ENCODE data around the gene CDH18.
"Not testable (repeated sequence)": the region's sequence is repeated elsewhere in the genome, so short reads cannot be mapped to it uniquely, and the experiment has no call there.

CDH18 gene

DNA sequence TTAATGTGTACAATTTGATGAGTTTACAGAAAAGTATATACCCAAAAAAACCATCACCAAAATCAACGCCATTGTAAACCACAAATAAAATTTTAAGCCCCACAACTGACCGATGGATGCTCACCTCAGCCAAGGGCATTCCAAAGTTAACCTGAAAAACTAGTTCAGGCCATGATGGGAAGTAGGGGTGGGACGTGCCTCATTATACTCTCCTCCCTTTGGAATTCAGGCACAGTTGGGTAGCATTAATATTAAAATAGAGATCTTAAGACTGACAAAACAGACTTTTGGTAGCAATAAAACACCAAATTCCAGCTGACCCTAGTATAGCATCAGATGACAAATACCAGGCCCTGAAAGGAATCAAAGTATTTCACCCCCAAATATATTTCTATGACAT, 129.0 kb downstream of the CDH18 start:
- DNase-seq, result no peak

DNA sequence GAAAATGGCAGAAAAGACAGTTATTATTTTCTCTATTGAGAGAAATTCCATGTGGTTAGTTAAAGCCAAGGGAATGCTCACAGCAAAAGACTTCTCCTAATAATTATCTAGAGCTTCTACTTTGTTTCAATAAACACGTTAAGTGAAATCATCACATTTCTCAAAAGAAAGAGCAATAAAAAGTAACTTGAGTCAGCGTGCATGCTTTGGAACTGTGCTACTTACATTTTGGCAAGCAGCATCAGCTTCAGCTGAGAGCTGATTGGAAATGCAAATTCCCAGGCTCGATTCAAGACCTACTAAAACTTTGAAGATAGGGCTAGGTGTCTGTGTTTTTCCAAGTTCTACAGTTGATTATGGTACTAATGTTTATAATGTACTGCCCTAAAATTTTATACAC, 132.1 kb downstream of the CDH18 start:
- DNase-seq, result no peak

GRCh38 chr5:19855453-19855852, 132.5 kb downstream of the CDH18 start:
- DNase-seq, result no peak

DNA sequence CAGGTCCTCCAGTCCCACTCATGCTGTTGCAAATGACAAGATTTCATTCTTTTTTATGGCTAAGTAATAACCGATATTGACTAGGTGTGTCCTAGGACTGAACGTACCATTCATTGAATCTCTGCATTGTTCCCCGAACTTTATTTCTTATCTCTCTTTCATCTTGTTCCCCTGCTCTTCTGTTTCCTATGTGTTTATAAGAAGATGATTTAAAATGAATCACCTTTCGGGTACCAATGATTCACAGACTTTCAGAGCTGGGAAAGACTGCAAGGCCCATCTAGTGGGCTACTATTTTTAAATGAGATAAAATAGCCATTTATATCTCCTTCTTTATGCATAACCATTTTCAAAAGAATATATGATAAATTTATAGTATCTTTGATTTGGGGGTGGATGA, 133.0 kb downstream of the CDH18 start:
- DNase-seq, result no peak

DNA sequence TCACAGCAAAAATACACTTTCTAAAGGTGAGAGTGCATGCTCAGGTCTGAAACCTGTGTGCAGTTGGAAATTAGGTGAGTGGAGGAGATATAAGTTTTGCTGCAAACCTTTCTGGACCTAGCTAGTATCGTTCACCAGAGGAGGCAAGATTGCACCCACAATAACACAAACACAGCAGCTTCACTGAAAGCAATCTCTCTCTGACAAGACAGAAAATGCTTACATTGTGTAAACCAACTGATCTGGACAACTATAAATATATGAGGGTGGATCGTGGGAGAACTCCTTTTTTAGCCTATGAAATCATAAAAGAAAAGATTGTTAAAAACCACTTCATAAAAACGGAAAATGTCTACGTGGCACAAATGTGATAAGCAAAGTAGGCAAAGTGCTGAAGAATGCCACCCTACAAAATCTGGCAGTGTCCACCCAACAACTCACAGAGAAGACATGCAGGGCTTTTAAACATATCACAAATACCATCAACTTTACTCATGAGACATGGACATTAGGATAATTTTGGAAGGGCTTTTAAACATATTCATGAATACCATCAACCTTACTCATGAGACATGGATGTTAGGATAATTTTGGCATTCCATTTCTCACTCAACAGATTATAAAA, 134.3 kb downstream of the CDH18 start:
- no peak for DNase-seq

- DNase-seq, result no peak
Measured at GRCh38 chr5:19837536-19838174, 150.3 kb downstream of the CDH18 start.

GRCh38 chr5:19835442-19835841, 152.6 kb downstream of the CDH18 start:
- no peak for DNase-seq

DNA sequence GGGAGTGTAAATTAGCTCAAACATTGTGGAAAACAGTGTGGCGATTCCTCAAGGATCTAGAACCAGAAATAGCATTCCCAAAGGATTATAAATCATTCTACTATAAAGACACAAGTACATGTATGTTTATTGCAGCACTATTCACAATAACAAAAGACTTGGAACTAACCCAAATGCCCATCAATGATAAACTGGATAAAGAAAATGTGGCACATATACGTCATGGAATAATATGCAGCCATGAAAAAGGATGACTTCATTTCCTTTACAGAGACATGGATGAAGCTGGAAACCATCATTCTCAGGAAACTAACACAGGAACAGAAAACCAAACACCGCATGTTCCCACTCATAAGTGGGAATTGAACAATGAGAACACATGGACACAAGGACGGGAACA, 175.3 kb downstream of the CDH18 start:
- not testable (repeated sequence) for DNase-seq

DNA sequence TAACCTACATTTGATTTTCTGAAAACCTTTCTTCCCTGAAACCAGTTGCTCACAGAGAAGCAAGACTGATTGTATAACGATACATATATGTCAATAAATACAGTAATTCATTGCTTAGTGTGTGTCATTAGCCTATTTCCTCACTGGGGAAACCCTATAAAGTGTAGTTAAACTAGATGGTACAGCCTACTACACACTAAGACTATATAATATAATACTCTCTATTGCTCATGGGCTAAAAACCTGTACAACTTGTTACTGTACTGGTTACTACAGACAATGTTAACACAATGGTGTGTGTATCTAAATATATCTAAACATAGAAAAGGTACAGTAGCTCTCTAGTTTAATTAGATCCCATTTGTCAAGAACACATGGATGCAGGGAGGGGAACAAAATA, 181.2 kb downstream of the CDH18 start:
- DNase-seq, result no peak

DNA sequence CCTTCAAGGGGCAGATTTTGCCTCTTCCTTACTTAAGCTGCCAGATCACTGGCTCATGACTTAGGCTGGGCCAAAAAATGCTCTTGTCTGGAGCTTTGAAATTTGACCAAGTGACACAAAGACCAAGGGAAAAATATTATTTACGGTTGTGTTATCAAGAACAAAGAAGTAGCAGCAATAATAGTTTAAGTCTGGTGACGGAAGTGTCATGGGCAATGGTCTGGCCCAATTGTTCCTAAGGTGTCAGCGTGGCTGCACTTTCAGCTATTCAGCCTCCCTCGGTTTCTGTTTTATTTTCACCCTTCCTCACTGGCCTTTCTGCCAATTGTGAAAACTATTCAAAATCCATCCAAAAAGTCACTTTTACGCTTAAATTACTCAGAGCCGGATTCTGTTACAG, 185.3 kb downstream of the CDH18 start:
- DNase-seq, result no peak

DNA sequence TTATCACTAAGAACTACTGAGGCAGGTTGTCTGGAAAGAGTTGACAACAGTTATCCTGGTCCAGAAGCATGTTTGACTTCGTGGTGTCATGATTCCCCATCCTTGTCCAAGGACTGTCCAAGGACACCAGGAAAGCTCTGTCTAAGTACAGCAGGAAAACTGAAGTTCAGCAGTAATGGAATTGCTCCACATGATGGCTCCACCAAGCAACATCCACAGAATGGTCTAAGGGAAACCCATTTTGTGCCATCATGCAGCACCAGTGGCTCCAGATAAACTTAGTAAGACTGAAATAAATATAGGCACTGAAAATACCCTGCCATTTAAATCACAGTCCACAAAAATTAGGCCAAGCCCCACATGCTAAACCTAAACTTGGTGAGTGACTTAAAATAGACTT, 192.8 kb downstream of the CDH18 start:
- DNase-seq, result no peak

DNA sequence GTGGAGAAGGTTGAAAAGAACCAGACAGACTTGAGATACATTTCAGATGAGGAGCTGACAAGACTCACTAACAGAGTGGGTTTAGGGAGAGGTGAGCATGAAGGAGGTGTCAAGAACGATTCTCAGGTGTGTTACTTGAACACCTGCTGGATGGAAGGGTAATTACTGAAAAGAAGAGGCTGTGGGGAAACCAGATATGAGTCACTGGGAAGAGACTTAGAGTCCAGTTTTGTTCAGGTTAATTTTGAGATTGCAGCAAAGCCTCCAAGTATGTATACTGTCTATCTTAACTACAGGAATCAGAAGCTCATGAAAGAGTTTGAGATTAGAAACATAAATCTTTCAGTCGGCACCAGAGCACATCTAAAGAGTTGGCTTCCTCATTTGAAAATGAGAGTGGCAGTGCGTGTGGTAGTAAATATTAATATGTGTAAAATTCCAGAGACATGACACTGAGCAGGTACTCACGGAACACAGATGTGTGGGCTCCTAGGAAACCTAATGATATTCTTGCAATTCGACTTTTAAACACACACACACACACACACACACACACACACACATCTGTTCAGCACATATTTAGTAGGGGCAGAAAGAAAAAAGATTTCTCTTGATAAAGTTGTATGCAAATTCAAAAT, 197.1 kb downstream of the CDH18 start:
- DNase-seq, result no peak

- no peak for DNase-seq
Measured at GRCh38 chr5:19782566-19782965, 205.4 kb downstream of the CDH18 start.

GRCh38 chr5:19777363-19777762, 210.6 kb downstream of the CDH18 start:
- DNase-seq, result no peak

- DNase-seq, result not testable (repeated sequence)
Measured at GRCh38 chr5:19776886-19777285, 211.1 kb downstream of the CDH18 start.

DNA sequence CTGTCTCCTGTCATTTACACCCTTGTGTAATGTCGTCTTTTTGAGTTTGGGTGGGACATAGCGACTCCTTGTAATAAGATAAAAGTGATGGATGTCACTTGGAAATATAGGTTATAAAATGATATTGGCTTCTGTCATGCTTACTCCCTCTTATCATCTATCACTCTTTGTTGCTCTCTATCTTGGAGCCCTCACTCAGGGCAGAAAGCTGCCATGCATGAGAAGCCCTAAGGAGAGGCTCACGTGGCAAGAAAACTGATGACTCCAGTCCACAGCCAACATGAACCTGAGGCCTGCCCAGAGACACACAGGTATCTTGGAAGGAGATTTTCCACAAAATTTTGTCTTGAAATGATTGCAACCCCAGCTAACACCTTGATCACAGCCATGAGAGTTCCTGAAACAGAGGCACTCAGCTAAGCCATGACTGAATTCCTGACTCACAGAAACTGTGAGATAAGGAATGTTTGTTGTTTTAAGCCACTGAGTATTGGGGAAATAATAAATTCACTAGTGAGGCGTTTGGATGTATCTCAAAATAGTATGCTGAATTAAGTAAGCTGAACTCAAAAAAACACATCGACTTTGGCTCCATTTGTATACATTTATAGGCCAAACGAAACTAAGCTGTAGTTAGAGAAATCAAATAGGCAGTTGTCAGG, 216.7 kb downstream of the CDH18 start:
- DNase-seq, result no peak

GRCh38 chr5:19770396-19770795, 217.6 kb downstream of the CDH18 start:
- DNase-seq, result no peak

DNA sequence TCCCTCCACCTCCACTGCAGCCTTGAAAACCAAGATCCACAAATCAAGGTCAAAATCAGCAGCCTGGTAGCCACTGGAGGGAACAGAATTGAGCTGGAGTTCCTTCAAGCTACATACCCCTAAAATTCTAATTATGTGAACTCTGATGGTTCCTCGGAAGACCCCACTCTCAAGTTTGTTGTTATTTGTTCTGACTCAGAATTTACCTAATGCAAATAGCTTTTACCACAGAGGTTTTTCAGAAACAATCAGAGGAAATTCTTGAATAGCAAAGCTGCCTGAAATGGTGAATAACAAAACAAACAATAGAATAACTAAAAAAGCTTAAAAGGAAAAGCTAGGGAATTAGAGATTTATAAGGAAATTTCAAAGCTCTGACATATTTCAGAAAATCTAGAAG, 220.0 kb downstream of the CDH18 start:
- no peak for DNase-seq

- no peak for DNase-seq
Measured at GRCh38 chr5:19753579-19753978, 234.4 kb downstream of the CDH18 start.

- DNase-seq, result no peak
Measured at GRCh38 chr5:19751326-19751725, 236.7 kb downstream of the CDH18 start.

GRCh38 chr5:19745247-19745646, 242.8 kb downstream of the CDH18 start:
- no peak for DNase-seq

DNA sequence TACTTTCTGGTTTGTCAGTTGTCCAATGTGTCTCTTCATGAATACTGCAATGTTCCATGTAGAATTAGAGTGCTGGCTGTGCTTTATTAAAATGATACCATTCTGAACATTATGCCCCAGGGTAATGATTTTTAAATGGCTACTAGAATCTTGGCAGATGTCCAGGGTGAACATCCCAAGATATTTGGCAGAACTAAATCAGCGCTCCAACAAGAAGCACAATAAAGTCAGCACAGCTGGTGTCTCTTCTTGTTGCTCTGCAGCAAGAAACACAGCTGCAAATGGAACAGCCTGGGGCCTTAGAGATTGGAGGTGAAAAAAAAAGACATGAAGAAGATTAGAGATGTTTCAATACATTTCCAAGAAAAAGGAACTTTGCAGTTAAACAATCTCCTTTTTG, 248.3 kb downstream of the CDH18 start:
- DNase-seq, result no peak

DNA sequence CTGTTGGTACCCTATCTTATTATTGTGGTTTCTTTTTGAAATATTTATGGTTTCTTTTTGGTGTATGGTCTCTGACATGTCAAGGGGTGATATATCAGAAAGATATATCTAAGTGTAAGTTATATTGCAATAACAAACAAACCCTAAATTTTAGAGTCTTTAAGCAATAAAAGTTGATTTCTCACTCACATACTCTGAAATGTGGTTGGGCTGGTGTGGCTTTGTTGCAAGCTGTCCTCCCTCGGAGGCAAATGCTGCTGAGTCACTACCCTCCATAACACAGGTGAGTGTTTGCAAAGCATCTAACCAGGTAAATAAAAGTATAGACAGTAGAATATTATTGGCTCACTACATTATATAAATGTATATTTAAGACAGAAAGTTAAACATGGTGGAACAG, 253.2 kb downstream of the CDH18 start:
- DNase-seq, result no peak

All from inflammatory macrophage treated with lipopolysaccharide for 4 hours (primary cell).